ENCODE data around the gene MYF6.

MYF6 gene

DNA sequence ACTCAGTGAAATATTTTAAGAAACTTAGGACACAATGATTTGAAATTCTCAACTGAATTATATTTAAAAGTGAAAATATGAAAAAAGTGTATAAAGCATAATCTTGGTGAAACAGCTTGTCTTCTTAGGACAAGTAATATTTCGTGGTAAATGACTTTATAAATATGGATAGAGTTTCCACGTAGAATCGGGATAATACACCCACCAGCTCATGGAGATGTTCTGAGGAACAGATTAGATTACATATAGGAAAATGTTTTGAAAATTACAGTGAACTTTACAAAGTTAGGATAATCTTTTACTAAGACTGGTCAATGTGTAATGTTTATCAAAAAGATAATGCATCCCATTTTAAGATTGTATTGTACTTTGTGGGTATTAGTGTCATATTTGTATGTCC is 25.6 kb upstream of the MYF6 start:
- TF ChIP-seq TOX (CRISPR knock-in tag; IDR thresholded peaks at IDR 0.05; ENCODE audit: borderline replicate concordance): no peak
- TF ChIP-seq, protein P1, sequence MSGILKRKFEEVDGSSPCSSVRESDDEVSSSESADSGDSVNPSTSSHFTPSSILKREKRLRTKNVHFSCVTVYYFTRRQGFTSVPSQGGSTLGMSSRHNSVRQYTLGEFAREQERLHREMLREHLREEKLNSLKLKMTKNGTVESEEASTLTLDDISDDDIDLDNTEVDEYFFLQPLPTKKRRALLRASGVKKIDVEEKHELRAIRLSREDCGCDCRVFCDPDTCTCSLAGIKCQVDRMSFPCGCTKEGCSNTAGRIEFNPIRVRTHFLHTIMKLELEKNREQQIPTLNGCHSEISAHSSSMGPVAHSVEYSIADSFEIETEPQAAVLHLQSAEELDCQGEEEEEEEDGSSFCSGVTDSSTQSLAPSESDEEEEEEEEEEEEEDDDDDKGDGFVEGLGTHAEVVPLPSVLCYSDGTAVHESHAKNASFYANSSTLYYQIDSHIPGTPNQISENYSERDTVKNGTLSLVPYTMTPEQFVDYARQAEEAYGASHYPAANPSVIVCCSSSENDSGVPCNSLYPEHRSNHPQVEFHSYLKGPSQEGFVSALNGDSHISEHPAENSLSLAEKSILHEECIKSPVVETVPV (CRISPR knock-in tag; IDR thresholded peaks at IDR 0.05): no peak
- TF ChIP-seq TCF4 (CRISPR knock-in tag; IDR thresholded peaks at IDR 0.05; ENCODE audit: borderline replicate concordance): no peak
- no peak for TF ChIP-seq SNAI2 (CRISPR knock-in tag; IDR thresholded peaks at IDR 0.05)
- no peak for TF ChIP-seq ZC3H10 (CRISPR knock-in tag; IDR thresholded peaks at IDR 0.05)
- no peak for TF ChIP-seq TSHZ2 (CRISPR knock-in tag; IDR thresholded peaks at IDR 0.05)
- no peak for TF ChIP-seq ZNF565 (CRISPR knock-in tag; conservative IDR thresholded peaks at IDR 0.05; ENCODE audit: low read depth)
- no peak for TF ChIP-seq ZNF8 (CRISPR knock-in tag; IDR thresholded peaks at IDR 0.05)
- TF ChIP-seq OSR1 (CRISPR knock-in tag; IDR thresholded peaks at IDR 0.05): no peak
- TF ChIP-seq ZNF70 (CRISPR knock-in tag; IDR thresholded peaks at IDR 0.05): no peak
- TF ChIP-seq ZFP3 (CRISPR knock-in tag; IDR thresholded peaks at IDR 0.05): no peak
- no peak for TF ChIP-seq PPARA (CRISPR knock-in tag; IDR thresholded peaks at IDR 0.05; ENCODE audit: borderline replicate concordance)
- no peak for TF ChIP-seq RARB (CRISPR knock-in tag; IDR thresholded peaks at IDR 0.05)
- TF ChIP-seq CSDC2 (CRISPR knock-in tag; IDR thresholded peaks at IDR 0.05): no peak
- no peak for TF ChIP-seq ISL1 (CRISPR knock-in tag; IDR thresholded peaks at IDR 0.05)
- ATAC-seq: no peak

DNA sequence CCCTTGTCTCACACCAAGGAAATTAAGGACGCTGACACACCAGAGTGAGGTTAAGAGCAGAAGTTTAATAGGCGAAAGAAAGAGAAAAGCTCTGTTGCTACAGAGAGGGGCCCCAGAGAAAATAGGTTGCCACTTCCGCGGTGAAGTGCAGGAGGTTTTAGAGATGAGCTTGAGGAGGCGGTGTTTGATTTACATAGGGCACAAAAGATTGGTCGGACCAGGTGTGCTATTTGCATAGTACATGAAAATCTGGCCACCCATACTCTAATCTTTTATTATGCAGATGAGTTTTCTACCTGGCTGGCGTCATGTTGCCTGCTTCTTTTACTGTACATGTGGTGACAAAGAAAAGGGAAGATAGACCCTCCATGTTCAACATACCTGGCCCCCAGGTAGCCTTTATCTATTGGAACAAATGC is 23.3 kb upstream of the MYF6 start:
- ATAC-seq: no peak
- no peak for TF ChIP-seq ZNF70 (CRISPR knock-in tag; IDR thresholded peaks at IDR 0.05)
- no peak for TF ChIP-seq ZFP3 (CRISPR knock-in tag; IDR thresholded peaks at IDR 0.05)
- TF ChIP-seq ZC3H10 (CRISPR knock-in tag; IDR thresholded peaks at IDR 0.05): no peak
- no peak for TF ChIP-seq ZFP30 (CRISPR knock-in tag; IDR thresholded peaks at IDR 0.05)
- no peak for TF ChIP-seq ESRRG (CRISPR knock-in tag; IDR thresholded peaks at IDR 0.05)

DNA sequence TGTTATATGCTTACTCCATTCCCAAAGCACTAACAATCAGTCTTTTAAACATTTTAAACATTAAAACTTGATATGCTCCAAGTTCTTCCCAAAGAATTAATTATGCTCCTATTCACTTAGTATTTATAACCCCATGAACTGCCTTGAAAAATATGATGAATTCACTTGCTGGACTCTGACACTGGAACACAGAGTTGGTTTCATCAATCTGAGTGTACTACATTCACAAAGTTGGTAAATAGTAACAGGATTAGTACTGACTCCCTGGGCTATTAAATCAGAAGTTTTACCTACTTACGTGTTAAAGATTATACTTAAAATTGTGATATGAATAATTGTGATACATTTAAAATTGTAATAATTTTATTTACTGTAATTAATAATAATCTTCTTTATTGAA is 17.3 kb upstream of the MYF6 start:
- ATAC-seq: no peak
- TF ChIP-seq, protein P2, sequence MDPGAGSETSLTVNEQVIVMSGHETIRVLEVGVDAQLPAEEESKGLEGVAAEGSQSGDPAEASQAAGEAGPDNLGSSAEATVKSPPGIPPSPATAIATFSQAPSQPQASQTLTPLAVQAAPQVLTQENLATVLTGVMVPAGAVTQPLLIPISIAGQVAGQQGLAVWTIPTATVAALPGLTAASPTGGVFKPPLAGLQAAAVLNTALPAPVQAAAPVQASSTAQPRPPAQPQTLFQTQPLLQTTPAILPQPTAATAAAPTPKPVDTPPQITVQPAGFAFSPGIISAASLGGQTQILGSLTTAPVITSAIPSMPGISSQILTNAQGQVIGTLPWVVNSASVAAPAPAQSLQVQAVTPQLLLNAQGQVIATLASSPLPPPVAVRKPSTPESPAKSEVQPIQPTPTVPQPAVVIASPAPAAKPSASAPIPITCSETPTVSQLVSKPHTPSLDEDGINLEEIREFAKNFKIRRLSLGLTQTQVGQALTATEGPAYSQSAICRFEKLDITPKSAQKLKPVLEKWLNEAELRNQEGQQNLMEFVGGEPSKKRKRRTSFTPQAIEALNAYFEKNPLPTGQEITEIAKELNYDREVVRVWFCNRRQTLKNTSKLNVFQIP (CRISPR knock-in tag; IDR thresholded peaks at IDR 0.05; ENCODE audit: borderline replicate concordance, low read depth): no peak
- TF ChIP-seq ESRRG (CRISPR knock-in tag; IDR thresholded peaks at IDR 0.05) (no peak), PPARA (CRISPR knock-in tag; IDR thresholded peaks at IDR 0.05; ENCODE audit: borderline replicate concordance) (no peak), TOX (CRISPR knock-in tag; IDR thresholded peaks at IDR 0.05; ENCODE audit: borderline replicate concordance) (no peak), ZFP3 (CRISPR knock-in tag; IDR thresholded peaks at IDR 0.05) (no peak), ARNTL (CRISPR knock-in tag; IDR thresholded peaks at IDR 0.05; ENCODE audit: borderline replicate concordance, low read depth) (no peak), OSR1 (CRISPR knock-in tag; IDR thresholded peaks at IDR 0.05) (no peak), BACH2 (CRISPR knock-in tag; IDR thresholded peaks at IDR 0.05; ENCODE audit: borderline replicate concordance) (no peak), RARB (CRISPR knock-in tag; IDR thresholded peaks at IDR 0.05) (no peak), ISL1 (CRISPR knock-in tag; IDR thresholded peaks at IDR 0.05) (no peak), ZNF565 (CRISPR knock-in tag; conservative IDR thresholded peaks at IDR 0.05; ENCODE audit: low read depth) (no peak), TSHZ2 (CRISPR knock-in tag; IDR thresholded peaks at IDR 0.05) (no peak), ZC3H10 (CRISPR knock-in tag; IDR thresholded peaks at IDR 0.05) (no peak), CREB5 (CRISPR knock-in tag; IDR thresholded peaks at IDR 0.05; ENCODE audit: low read depth) (no peak), ZNF8 (CRISPR knock-in tag; IDR thresholded peaks at IDR 0.05) (no peak), SNAI2 (CRISPR knock-in tag; IDR thresholded peaks at IDR 0.05) (no peak), ZNF70 (CRISPR knock-in tag; IDR thresholded peaks at IDR 0.05) (no peak), ZFP30 (CRISPR knock-in tag; IDR thresholded peaks at IDR 0.05) (no peak), GLIS3 (CRISPR knock-in tag; IDR thresholded peaks at IDR 0.05) (no peak)
- TF ChIP-seq, protein P1 (CRISPR knock-in tag; IDR thresholded peaks at IDR 0.05): no peak
